Activated CD4-positive, alpha-beta memory T cell treated with anti-CD3 and anti-CD28 coated beads, Interleukin-2, amount 10 ng/mL, durations not matched to agents 7 days and 5 days (primary cell): ENCODE data around the gene WNT10A. TPM values are rescaled to one million over a fixed set of nuclear protein-coding genes. Genes with fewer than 3 reads are reported as not detected.
"Not testable (repeated sequence)": the region's sequence is repeated elsewhere in the genome, so short reads cannot be mapped to it uniquely, and the experiment has no call there.

ENCODE experiments used
- CTCF ChIA-PET: fragments of 350-600 bp; sonication (Branson Sonifier 250); formaldehyde crosslinking; loops from one replicate; lab custom pipeline; 2021; ENCODE audit warnings: antibody characterized with exemption, inconsistent platforms; lab: Charles Lee
- POLR2A ChIA-PET: fragments of 350-600 bp; sonication (Branson Sonifier 250); formaldehyde crosslinking; loops from one replicate; lab custom pipeline; 2021; ENCODE audit warnings: antibody characterized with exemption; lab: Charles Lee
- DNase-seq: peaks from one replicate; pipeline ENCODE4 v3.0.0-alpha.2; 2020
- H3K27ac Mint-ChIP-seq: one replicate; pipeline ENCODE4 v1.8.0; 2021; ENCODE audit warnings: mild to moderate bottlenecking, mixed read lengths
- H3K27me3 Mint-ChIP-seq: one replicate; pipeline ENCODE4 v1.8.0; 2021; ENCODE audit warnings: mixed read lengths
- H3K36me3 Mint-ChIP-seq: one replicate; pipeline ENCODE4 v1.8.0; 2021; ENCODE audit warnings: low read depth, mixed read lengths
- H3K4me1 Mint-ChIP-seq: one replicate; pipeline ENCODE4 v1.8.0; 2021; ENCODE audit warnings: mixed read lengths
- H3K4me3 Mint-ChIP-seq: one replicate; pipeline ENCODE4 v1.8.0; 2021; ENCODE audit warnings: mild to moderate bottlenecking, mixed read lengths
- H3K9me3 Mint-ChIP-seq: one replicate; pipeline ENCODE4 v1.8.0; 2021; ENCODE audit warnings: mixed read lengths
- total RNA-seq, 2 experiments: library from RNA; stranded (reverse); gene quantifications; one replicate each; pipeline ENCODE4 v1.2.3, GENCODE V29; 2021

WNT10A gene
- total RNA-seq, 2 experiments from 2014 or later = 0.70 to 1.4 TPM

- no peaks in the 10 kb centered on the region for H3K36me3 Mint-ChIP-seq
- H3K27me3 Mint-ChIP-seq = peaks cover 65% of the 10 kb centered on the region
- H3K4me1 Mint-ChIP-seq = peaks cover 40% of the 10 kb centered on the region
- peak; percentile 79 for DNase-seq
- POLR2A ChIA-PET = interaction anchor here (0.9 to 9.7 kb wide), 3 partner anchors 11 to 45 kb away, joined by 5 to 101 read pairs (median 7); partner anchors contain the start of gene WNT10A
- peak overlapping the region; percentile 33 for H3K4me3 Mint-ChIP-seq
- H3K9me3 Mint-ChIP-seq = no peaks in the 10 kb centered on the region
- CTCF ChIA-PET = interaction anchor here (0.8 to 10.1 kb wide), 38 partner anchors 8 to 683 kb away, joined by 3 to 387 read pairs (median 4); partner anchors contain the start of genes BCS1L, CDK5R2, TTLL4 and WNT10A
- H3K27ac Mint-ChIP-seq = no peak overlapping the region
These were observed 17.6 kb downstream of the WNT10A start for GRCh38 chr2:218898109-218898878.

GRCh38 chr2:218899147-218899546, 18.5 kb downstream of the WNT10A start:
- H3K27me3 Mint-ChIP-seq = peaks cover 60% of the 10 kb centered on the region
- ChIA-PET POLR2A (interaction anchor here (9.7 kb wide), 1 partner anchor 22 kb away, joined by 101 read pairs; the partner anchor contains the start of gene WNT10A), CTCF (interaction anchor here (0.8 to 10.1 kb wide), 8 partner anchors 11 to 188 kb away, joined by 3 to 387 read pairs (median 24); partner anchors contain the start of genes TTLL4 and WNT10A)
- no peaks in the 10 kb centered on the region for H3K36me3 Mint-ChIP-seq
- H3K4me1 Mint-ChIP-seq = peaks cover 33% of the 10 kb centered on the region
- no peaks in the 10 kb centered on the region for H3K9me3 Mint-ChIP-seq
- no peak overlapping the region for H3K27ac Mint-ChIP-seq
- H3K4me3 Mint-ChIP-seq = no peak overlapping the region
- DNase-seq = no peak

- Mint-ChIP-seq H3K9me3 (no peaks in the 10 kb centered on the region), H3K27me3 (peaks cover 52% of the 10 kb centered on the region), H3K4me3 (no peak overlapping the region), H3K36me3 (no peaks in the 10 kb centered on the region), H3K4me1 (peaks cover 11% of the 10 kb centered on the region), H3K27ac (no peak overlapping the region)
- POLR2A ChIA-PET = no interaction called here
- CTCF ChIA-PET = interaction anchor here (1.0 to 4.1 kb wide), 4 partner anchors 8 to 26 kb away, joined by 3 to 29 read pairs (median 3); no protein-coding TSS in a partner anchor
- no peak for DNase-seq
These were observed 21.8 kb downstream of the WNT10A start for GRCh38 chr2:218902427-218902826.

- no peak for DNase-seq
- H3K9me3 Mint-ChIP-seq = no peaks in the 10 kb centered on the region
- no peak overlapping the region for H3K27ac Mint-ChIP-seq
- H3K4me3 Mint-ChIP-seq = no peak overlapping the region
- peaks cover 12% of the 10 kb centered on the region for H3K4me1 Mint-ChIP-seq
- peaks cover 44% of the 10 kb centered on the region for H3K27me3 Mint-ChIP-seq
- ChIA-PET POLR2A (interaction anchor here (1.1 kb wide), 1 partner anchor 11 kb away, joined by 4 read pairs; no protein-coding TSS in a partner anchor), CTCF (interaction anchor here (4.1 kb wide), 1 partner anchor 28 kb away, joined by 29 read pairs; no protein-coding TSS in a partner anchor)
- H3K36me3 Mint-ChIP-seq = no peaks in the 10 kb centered on the region
These were observed 23.5 kb downstream of the WNT10A start for GRCh38 chr2:218904176-218904575.

- peak; percentile 92 for DNase-seq
- peak overlapping the region; percentile 72 for H3K27ac Mint-ChIP-seq
- peaks cover 17% of the 10 kb centered on the region for H3K27me3 Mint-ChIP-seq
- H3K36me3 Mint-ChIP-seq = no peaks in the 10 kb centered on the region
- CTCF ChIA-PET = interaction anchor here (1.2 to 5.0 kb wide), 4 partner anchors 10 to 33 kb away, joined by 4 to 58 read pairs (median 10); no protein-coding TSS in a partner anchor
- peak overlapping the region; percentile 83 for H3K4me3 Mint-ChIP-seq
- peaks cover 22% of the 10 kb centered on the region for H3K4me1 Mint-ChIP-seq
- POLR2A ChIA-PET = interaction anchor here (0.7 to 3.8 kb wide), 5 partner anchors 11 to 237 kb away, joined by 3 to 20 read pairs (median 4); partner anchors contain the start of genes RNF25, STK36 and WNT10A
- no peaks in the 10 kb centered on the region for H3K9me3 Mint-ChIP-seq
These were observed 28.3 kb downstream of the WNT10A start for GRCh38 chr2:218908721-218909619.

- POLR2A ChIA-PET = interaction anchor here (1.3 to 3.8 kb wide), 2 partner anchors 17 to 30 kb away, joined by 3 to 20 read pairs; partner anchors contain the start of gene WNT10A
These were observed 30.1 kb downstream of the WNT10A start for GRCh38 chr2:218910741-218911140.

GRCh38 chr2:218920504-218920903, 39.9 kb downstream of the WNT10A start:
- H3K36me3 Mint-ChIP-seq = peaks cover 3% of the 10 kb centered on the region
- ChIA-PET POLR2A (no interaction called here), CTCF (no interaction called here)
- H3K27ac Mint-ChIP-seq = no peak overlapping the region
- H3K27me3 Mint-ChIP-seq = peaks cover 4% of the 10 kb centered on the region
- H3K4me3 Mint-ChIP-seq = no peak overlapping the region
- no peak for DNase-seq
- H3K4me1 Mint-ChIP-seq = no peaks in the 10 kb centered on the region
- H3K9me3 Mint-ChIP-seq = peaks cover 7% of the 10 kb centered on the region

More at GRCh38 chr2:218910741-218911140, 30.1 kb downstream of the WNT10A start:
- H3K27ac Mint-ChIP-seq = no peak overlapping the region
- no peak for DNase-seq
- no peaks in the 10 kb centered on the region for H3K36me3 Mint-ChIP-seq
- CTCF ChIA-PET = interaction anchor here (0.5 to 5.0 kb wide), 6 partner anchors 9 to 101 kb away, joined by 3 to 58 read pairs (median 4); no protein-coding TSS in a partner anchor
- H3K9me3 Mint-ChIP-seq = no peaks in the 10 kb centered on the region
- peaks cover 16% of the 10 kb centered on the region for H3K27me3 Mint-ChIP-seq
- H3K4me3 Mint-ChIP-seq = no peak overlapping the region
- peaks cover 20% of the 10 kb centered on the region for H3K4me1 Mint-ChIP-seq

GRCh38 chr2:218924757-218925156, 44.1 kb downstream of the WNT10A start:
- POLR2A ChIA-PET = no interaction called here
- Mint-ChIP-seq H3K36me3 (peaks cover 3% of the 10 kb centered on the region), H3K27me3 (peaks cover 13% of the 10 kb centered on the region), H3K4me1 (no peaks in the 10 kb centered on the region), H3K27ac (no peak overlapping the region), H3K4me3 (no peak overlapping the region), H3K9me3 (peaks cover 7% of the 10 kb centered on the region)
- no peak for DNase-seq
- CTCF ChIA-PET = interaction anchor here (1.4 kb wide), 1 partner anchor 27 kb away, joined by 3 read pairs; no protein-coding TSS in a partner anchor

GRCh38 chr2:218925434-218925833, 44.8 kb downstream of the WNT10A start:
- CTCF ChIA-PET = interaction anchor here (0.7 kb wide), 1 partner anchor 40 kb away, joined by 4 read pairs; no protein-coding TSS in a partner anchor

GRCh38 chr2:218927422-218927821, 46.8 kb downstream of the WNT10A start:
- ChIA-PET CTCF (no interaction called here), POLR2A (no interaction called here)
- no peak for DNase-seq
- Mint-ChIP-seq H3K4me1 (no peaks in the 10 kb centered on the region), H3K36me3 (peaks cover 3% of the 10 kb centered on the region), H3K27ac (no peak overlapping the region), H3K9me3 (peaks cover 7% of the 10 kb centered on the region), H3K4me3 (no peak overlapping the region), H3K27me3 (peaks cover 13% of the 10 kb centered on the region)

More at GRCh38 chr2:218925434-218925833, 44.8 kb downstream of the WNT10A start:
- Mint-ChIP-seq H3K4me1 (no peaks in the 10 kb centered on the region), H3K4me3 (no peak overlapping the region), H3K27ac (no peak overlapping the region), H3K9me3 (peaks cover 7% of the 10 kb centered on the region), H3K27me3 (peaks cover 13% of the 10 kb centered on the region), H3K36me3 (peaks cover 3% of the 10 kb centered on the region)
- POLR2A ChIA-PET = no interaction called here
- no peak for DNase-seq

- peaks cover 16% of the 10 kb centered on the region for H3K27me3 Mint-ChIP-seq
- no peak overlapping the region for H3K27ac Mint-ChIP-seq
- no peak for DNase-seq
- no peaks in the 10 kb centered on the region for H3K4me1 Mint-ChIP-seq
- ChIA-PET POLR2A (no interaction called here), CTCF (no interaction called here)
- H3K36me3 Mint-ChIP-seq = peaks cover 3% of the 10 kb centered on the region
- no peak overlapping the region for H3K4me3 Mint-ChIP-seq
- peaks cover 5% of the 10 kb centered on the region for H3K9me3 Mint-ChIP-seq
These were observed 47.2 kb downstream of the WNT10A start for GRCh38 chr2:218927876-218928275.

GRCh38 chr2:218930488-218930887, 49.8 kb downstream of the WNT10A start:
- not testable (repeated sequence) for H3K4me3 Mint-ChIP-seq

More at GRCh38 chr2:218930488-218930887, 49.8 kb downstream of the WNT10A start:
- DNase-seq, CTCF ChIA-PET, H3K4me1 Mint-ChIP-seq, H3K36me3 Mint-ChIP-seq, POLR2A ChIA-PET, H3K9me3 Mint-ChIP-seq, H3K27ac Mint-ChIP-seq: not testable (repeated sequence)
- peaks cover 16% of the 10 kb centered on the region for H3K27me3 Mint-ChIP-seq
